BLaER1 (cell line): ENCODE results near the gene HINFP.

Experiments
- H3K27ac ChIP-seq: shearing (Covaris generic); formaldehyde crosslinking; 2 replicates; pipeline ENCODE4 v1.8.1; 2022
- H3K27me3 ChIP-seq: shearing (Covaris generic); formaldehyde crosslinking; 2 replicates; pipeline ENCODE4 v1.8.1; 2022
- H3K36me3 ChIP-seq: shearing (Covaris generic); formaldehyde crosslinking; 2 replicates; pipeline ENCODE4 v1.8.1; 2022
- H3K4me1 ChIP-seq: shearing (Covaris generic); formaldehyde crosslinking; 2 replicates; pipeline ENCODE4 v1.8.1; 2022
- H3K4me2 ChIP-seq: shearing (Covaris generic); formaldehyde crosslinking; 2 replicates; pipeline ENCODE4 v1.8.1; 2022
- H3K4me3 ChIP-seq: shearing (Covaris generic); formaldehyde crosslinking; 2 replicates; pipeline ENCODE4 v1.8.1; 2022
- H3K9ac ChIP-seq: shearing (Covaris generic); formaldehyde crosslinking; 2 replicates; pipeline ENCODE4 v1.8.1; 2022
- H3K9me3 ChIP-seq: shearing (Covaris generic); formaldehyde crosslinking; 2 replicates; pipeline ENCODE4 v1.8.1; 2022
- H4K20me1 ChIP-seq: shearing (Covaris generic); formaldehyde crosslinking; 2 replicates; pipeline ENCODE4 v1.8.1; 2022
- Cebpa-rat ChIP-seq: shearing (Covaris generic); IDR thresholded peaks from 2 replicates; pipeline ENCODE4 v1.8.1; 2022

Gene HINFP

GRCh38 chr11:119108146-119108856, 13.1 kb upstream of the HINFP start:
- peak overlapping the region; percentile 63 for H3K27ac ChIP-seq

GRCh38 chr11:119108857-119109221, 12.5 kb upstream of the HINFP start:
- H3K27me3 ChIP-seq = no peaks in the 10 kb centered on the region
- peaks cover 49% of the 10 kb centered on the region for H3K4me1 ChIP-seq
- peaks cover 42% of the 10 kb centered on the region for H3K36me3 ChIP-seq
- no peak overlapping the region for H3K27ac ChIP-seq
- H3K9me3 ChIP-seq = no peaks in the 10 kb centered on the region
- peak overlapping the region; percentile 91 for H3K4me3 ChIP-seq
- H3K9ac ChIP-seq = peak overlapping the region; percentile 88; the same call in 1 of the 2 replicates
- H4K20me1 ChIP-seq = peaks cover 18% of the 10 kb centered on the region; the same call in 1 of the 2 replicates
- H3K4me2 ChIP-seq = peak overlapping the region; percentile 99
- no peak for TF ChIP-seq Cebpa-rat

More at GRCh38 chr11:119108146-119108856, 13.1 kb upstream of the HINFP start:
- H3K27me3 ChIP-seq = no peaks in the 10 kb centered on the region
- peak overlapping the region; percentile 99 for H3K4me2 ChIP-seq
- H4K20me1 ChIP-seq = peaks cover 18% of the 10 kb centered on the region; the same call in 1 of the 2 replicates
- peaks cover 55% of the 10 kb centered on the region for H3K4me1 ChIP-seq
- H3K9me3 ChIP-seq = no peaks in the 10 kb centered on the region
- H3K36me3 ChIP-seq = peaks cover 37% of the 10 kb centered on the region
- H3K4me3 ChIP-seq = peak overlapping the region; percentile 91
- no peak for TF ChIP-seq Cebpa-rat
- peak overlapping the region; percentile 88 for H3K9ac ChIP-seq

GRCh38 chr11:119109843-119110242, 11.5 kb upstream of the HINFP start:
- no peak overlapping the region for H3K4me3 ChIP-seq
- H4K20me1 ChIP-seq = peaks cover 18% of the 10 kb centered on the region; the same call in 1 of the 2 replicates
- H3K27me3 ChIP-seq = no peaks in the 10 kb centered on the region
- H3K9ac ChIP-seq = no peak overlapping the region
- no peak for TF ChIP-seq Cebpa-rat
- peaks cover 52% of the 10 kb centered on the region for H3K36me3 ChIP-seq
- peaks cover 39% of the 10 kb centered on the region for H3K4me1 ChIP-seq
- H3K27ac ChIP-seq = no peak overlapping the region
- H3K9me3 ChIP-seq = no peaks in the 10 kb centered on the region
- H3K4me2 ChIP-seq = peak overlapping the region; percentile 99

- Histone ChIP-seq H3K36me3 (peaks cover 58% of the 10 kb centered on the region), H3K27ac (no peak overlapping the region), H3K9ac (no peak overlapping the region), H3K27me3 (no peaks in the 10 kb centered on the region), H3K9me3 (no peaks in the 10 kb centered on the region), H3K4me2 (no peak overlapping the region), H3K4me1 (peaks cover 36% of the 10 kb centered on the region), H4K20me1 (peaks cover 18% of the 10 kb centered on the region; the same call in 1 of the 2 replicates), H3K4me3 (no peak overlapping the region)
- TF ChIP-seq Cebpa-rat = no peak
These were observed 10.9 kb upstream of the HINFP start for GRCh38 chr11:119110439-119110838.

GRCh38 chr11:119111361-119111925, 9.9 kb upstream of the HINFP start:
- Histone ChIP-seq H3K4me1 (peaks cover 33% of the 10 kb centered on the region), H4K20me1 (peaks cover 18% of the 10 kb centered on the region; the same call in 1 of the 2 replicates), H3K9ac (no peak overlapping the region), H3K27ac (no peak overlapping the region), H3K36me3 (peaks cover 66% of the 10 kb centered on the region), H3K27me3 (no peaks in the 10 kb centered on the region), H3K9me3 (no peaks in the 10 kb centered on the region), H3K4me3 (no peak overlapping the region), H3K4me2 (no peak overlapping the region)
- no peak for TF ChIP-seq Cebpa-rat

- no peak overlapping the region for H3K27ac ChIP-seq
- peaks cover 18% of the 10 kb centered on the region; the same call in 1 of the 2 replicates for H4K20me1 ChIP-seq
- no peak overlapping the region for H3K4me3 ChIP-seq
- no peak overlapping the region for H3K4me2 ChIP-seq
- H3K9me3 ChIP-seq = no peaks in the 10 kb centered on the region
- H3K9ac ChIP-seq = no peak overlapping the region
- no peaks in the 10 kb centered on the region for H3K27me3 ChIP-seq
- no peak for TF ChIP-seq Cebpa-rat
- H3K4me1 ChIP-seq = peaks cover 28% of the 10 kb centered on the region
- H3K36me3 ChIP-seq = peaks cover 77% of the 10 kb centered on the region
These were observed 8.9 kb upstream of the HINFP start for GRCh38 chr11:119112314-119113020.

GRCh38 chr11:119113716-119114115, 7.7 kb upstream of the HINFP start:
- peaks cover 19% of the 10 kb centered on the region for H3K4me1 ChIP-seq
- H3K9ac ChIP-seq = no peak overlapping the region
- H3K4me2 ChIP-seq = no peak overlapping the region
- H3K36me3 ChIP-seq = peaks cover 83% of the 10 kb centered on the region
- H3K27me3 ChIP-seq = no peaks in the 10 kb centered on the region
- no peak overlapping the region for H3K27ac ChIP-seq
- no peak overlapping the region for H3K4me3 ChIP-seq
- H3K9me3 ChIP-seq = no peaks in the 10 kb centered on the region
- TF ChIP-seq Cebpa-rat = no peak
- H4K20me1 ChIP-seq = peaks cover 6% of the 10 kb centered on the region; the same call in 1 of the 2 replicates

GRCh38 chr11:119114351-119114750, 7.0 kb upstream of the HINFP start:
- no peak overlapping the region for H3K9ac ChIP-seq
- H3K27me3 ChIP-seq = no peaks in the 10 kb centered on the region
- H3K4me3 ChIP-seq = no peak overlapping the region
- no peaks in the 10 kb centered on the region for H4K20me1 ChIP-seq
- no peaks in the 10 kb centered on the region for H3K9me3 ChIP-seq
- no peak overlapping the region for H3K27ac ChIP-seq
- H3K36me3 ChIP-seq = peaks cover 83% of the 10 kb centered on the region
- H3K4me1 ChIP-seq = peaks cover 13% of the 10 kb centered on the region
- no peak overlapping the region for H3K4me2 ChIP-seq
- TF ChIP-seq Cebpa-rat = no peak

- no peaks in the 10 kb centered on the region for H3K27me3 ChIP-seq
- no peaks in the 10 kb centered on the region for H3K9me3 ChIP-seq
- peaks cover 8% of the 10 kb centered on the region for H3K4me1 ChIP-seq
- no peak overlapping the region for H3K9ac ChIP-seq
- H4K20me1 ChIP-seq = no peaks in the 10 kb centered on the region
- no peak overlapping the region for H3K4me2 ChIP-seq
- no peak overlapping the region for H3K27ac ChIP-seq
- peaks cover 72% of the 10 kb centered on the region for H3K36me3 ChIP-seq
- no peak overlapping the region for H3K4me3 ChIP-seq
- TF ChIP-seq Cebpa-rat = no peak
These were observed 5.7 kb upstream of the HINFP start for GRCh38 chr11:119115484-119116234.
